K562 (cell line): ENCODE data around the gene UBXN11. TPM values are rescaled to one million over a fixed set of nuclear protein-coding genes. Genes with fewer than 3 reads are reported as not detected.

Experiments
- ATAC-seq: fragments of 200-7000 bp; cut with Tn5 transposase; 3 replicates; pipeline ENCODE4 v1.9.1; 2020; ENCODE audit warnings: moderate library complexity
- BruUV-seq: library from RNA; stranded (reverse); fragments of 400-500 nt; replicated peaks from 2 replicates; lab custom pipeline; 2021; lab: Mats Ljungman, UMichigan
- CTCF ChIA-PET: fragments of 300-600 bp; formaldehyde crosslinking; extraction: SDS; loops from one replicate; lab custom pipeline; 2021; ENCODE audit warnings: low intra/inter-chr PET ratio; lab: Yijun Ruan, JAX
- POLR2A ChIA-PET: fragments of 300-600, 350-650 bp; sonication (Branson Sonifier 250); formaldehyde crosslinking; extraction: SDS; loops from one replicate; lab custom pipeline; 2021; ENCODE audit warnings: antibody characterized with exemption, inconsistent platforms; lab: Yijun Ruan, JAX
- DNase-seq, 4 experiments: peaks; one replicate each; pipeline versions ENCODE4 v3.0.0 to v3.0.0-alpha.2; 2011 to 2018; ENCODE audit warnings: low spot score in 3 of 4, mixed read lengths in 3 of 4; ENCODE audit errors: extremely low read depth in 1 of 4
- FAIRE-seq: peaks from 2 replicates; lab custom pipeline; 2011; peaks lifted over from hg19 to GRCh38; lab: Jason Lieb, UNC
- H2AFZ ChIP-seq: 2 replicates; pipeline ENCODE4 v1.6.0; 2011; ENCODE audit warnings: low read depth, low read length, control low read depth, inconsistent platforms
- H3K27ac ChIP-seq: fragments of 200-600 bp; 3 replicates; pipeline ENCODE4 v1.8.0; 2011; ENCODE audit warnings: low read depth, mild to moderate bottlenecking, control low read depth, inconsistent platforms, low read length, moderate library complexity, mixed read lengths; ENCODE audit errors: extremely low read depth
- H3K27me3 ChIP-seq, 2 experiments: fragments of 300-600 bp in 1 of 2; 2 replicates in 1 of 2; 3 replicates in 1 of 2; pipeline versions ENCODE4 v1.6.0 to v1.8.0; 2011; ENCODE audit warnings: inconsistent platforms in 2 of 2, low read length in 2 of 2, mild to moderate bottlenecking in 1 of 2, mixed read lengths in 1 of 2, moderate library complexity in 1 of 2; ENCODE audit not compliant: control insufficient read depth in 2 of 2, insufficient read depth in 2 of 2
- H3K36me3 ChIP-seq: fragments of 300-600 bp; 3 replicates; pipeline ENCODE4 v1.8.0; 2011; ENCODE audit warnings: mild to moderate bottlenecking, low read length, inconsistent platforms; ENCODE audit not compliant: control insufficient read depth, insufficient read depth
- H3K4me1 ChIP-seq, 2 experiments: fragments of 200-600 bp in 1 of 2; replicated peaks in 1 of 2; 2 replicates in 1 of 2; 3 replicates in 1 of 2; pipeline versions ENCODE4 v1.5.1 to v1.8.0; 2011; ENCODE audit warnings: inconsistent platforms in 2 of 2, low read length in 2 of 2, mild to moderate bottlenecking in 1 of 2, mixed read lengths in 1 of 2, moderate library complexity in 1 of 2; ENCODE audit not compliant: control insufficient read depth in 2 of 2, insufficient read depth in 2 of 2
- H3K4me2 ChIP-seq: 2 replicates; pipeline ENCODE4 v1.6.1; 2011; ENCODE audit warnings: low read length, control low read depth, inconsistent platforms, mixed read lengths; ENCODE audit not compliant: insufficient read depth
- H3K4me3 ChIP-seq: fragments of 200-600 bp; sonication (generic), shearing (Covaris generic); 2 replicates; pipeline ENCODE4 v1.5.1; 2016; ENCODE audit warnings: control low read depth, inconsistent platforms
- H3K79me2 ChIP-seq: fragments of 200-600 bp; 3 replicates; pipeline ENCODE4 v1.8.0; 2011; ENCODE audit warnings: low read length, inconsistent platforms; ENCODE audit not compliant: control insufficient read depth, insufficient read depth
- H3K9ac ChIP-seq, 2 experiments: 2 replicates each; pipeline versions ENCODE4 v1.6.0 to v1.6.1; 2011; ENCODE audit warnings: low read depth in 2 of 2, low read length in 2 of 2, control low read depth in 1 of 2, inconsistent platforms in 1 of 2, mild to moderate bottlenecking in 1 of 2, mixed read lengths in 1 of 2; ENCODE audit not compliant: insufficient read depth in 1 of 2
- H3K9me1 ChIP-seq: one replicate; pipeline ENCODE4 v1.6.0; 2011; ENCODE audit warnings: inconsistent platforms, mild to moderate bottlenecking, low read length, moderate library complexity; ENCODE audit not compliant: control insufficient read depth, insufficient read depth
- H3K9me3 ChIP-seq: replicated peaks from 2 replicates; pipeline ENCODE4 v1.5.1; 2011; ENCODE audit warnings: low read depth, low read length, inconsistent platforms; ENCODE audit not compliant: control insufficient read depth, insufficient read depth
- H4K20me1 ChIP-seq: replicated peaks from 2 replicates; pipeline ENCODE4 v1.6.1; 2011; ENCODE audit warnings: low read length, inconsistent platforms, mixed read lengths; ENCODE audit not compliant: control insufficient read depth, insufficient read depth
- GATA2 ChIP-seq: sonication (generic); formaldehyde crosslinking; IDR thresholded peaks from 2 replicates; pipeline ENCODE4 v1.4.0; 2020; ENCODE audit warnings: mild to moderate bottlenecking, missing genetic modification reagents
- HDAC3 ChIP-seq: fragments of 450-650 bp; IDR thresholded peaks from 2 replicates; pipeline ENCODE4 v1.6.1; 2018; ENCODE audit warnings: borderline replicate concordance, mild to moderate bottlenecking, moderate library complexity; ENCODE audit not compliant: partially characterized antibody
- HMG20A ChIP-seq: fragments of 450-650 bp; formaldehyde crosslinking; conservative IDR thresholded peaks from 2 replicates; pipeline ENCODE4 v1.4.0; 2020; ENCODE audit warnings: mild to moderate bottlenecking, mixed read lengths
- KHSRP ChIP-seq: fragments of 450-650 bp; IDR thresholded peaks from 2 replicates; pipeline ENCODE4 v1.6.1; 2017
- NCOA2 ChIP-seq, 2 experiments: fragments of 450-650 bp; IDR thresholded peaks; 2 replicates each; pipeline ENCODE4 v1.6.1; 2018; ENCODE audit warnings: mild to moderate bottlenecking in 2 of 2, moderate library complexity in 1 of 2; ENCODE audit not compliant: partially characterized antibody in 2 of 2
- NFATC3 ChIP-seq: fragments of 450-650 bp; IDR thresholded peaks from 2 replicates; pipeline ENCODE4 v1.6.1; 2017; ENCODE audit warnings: mild to moderate bottlenecking
- PHF8 ChIP-seq: fragments of 200-600 bp; sonication (generic); IDR thresholded peaks from 2 replicates; pipeline ENCODE4 v1.6.1; 2012; ENCODE audit warnings: mixed run types, mild to moderate bottlenecking, inconsistent platforms, low read length, moderate library complexity, borderline replicate concordance
- RUNX1 ChIP-seq: sonication (generic); IDR thresholded peaks from 2 replicates; pipeline ENCODE4 v1.6.1; 2016; ENCODE audit warnings: antibody characterized with exemption, low read depth
- SMARCE1 ChIP-seq: fragments of 450-650 bp; IDR thresholded peaks from 2 replicates; pipeline ENCODE4 v1.7.1; 2016; ENCODE audit warnings: mild to moderate bottlenecking
- ZNF282 ChIP-seq: sonication (generic); formaldehyde crosslinking; IDR thresholded peaks from 2 replicates; pipeline ENCODE4 v1.8.1; 2023; ENCODE audit warnings: missing genetic modification reagents
- whole genome bisulfite sequencing: fragments of 100-300 bp; shearing (Covaris generic); methylation state at CpG from one replicate; pipeline ENCODE4 v1.1.6; 2016; ENCODE audit warnings: low coverage, mixed read lengths; ENCODE audit not compliant: insufficient coverage; ENCODE audit errors: missing lambda C conversion rate; 5-methylcytosine and 5-hydroxymethylcytosine counted together
- in situ Hi-C: fragments of 300-500 bp; cut with MboI; formaldehyde crosslinking; loops from 4 replicates; pipeline ENCODE4 v1.15.0; 2018; ENCODE audit warnings: inconsistent platforms, mixed read lengths
- intact Hi-C: fragments of 100-400 bp; cut with micrococcal nuclease; formaldehyde crosslinking; loops from 2 replicates; pipeline ENCODE4 v1.14.2; 2022
- polyA plus RNA-seq, 8 experiments: library from polyadenylated mRNA; depleted of rRNA in 4 of 8; stranded (reverse) in 5 of 8; unstranded in 3 of 8; fragments of >200 nt; fragmentation: Nextera tagmentation in 2 of 8; fragmentation: Illumina TruSeq in 1 of 8; extraction: Ambion mirVana in 2 of 8; extraction: Trizol in 1 of 8; gene quantifications; 2 replicates each; pipeline versions ENCODE4 v1.2.1 to v1.2.3, GENCODE V29; 2011 to 2014; ENCODE audit warnings: inconsistent platforms in 1 of 8, missing spikeins in 1 of 8
- total RNA-seq, 7 experiments: library from RNA; depleted of rRNA in 6 of 7; stranded (reverse); fragments of >200 nt in 6 of 7; fragmentation: Illumina TruSeq in 2 of 7; extraction: Trizol in 2 of 7; gene quantifications; 2 replicates each; pipeline versions ENCODE4 v1.2.1 to v1.2.3, GENCODE V29; 2011 to 2021; ENCODE audit warnings: low replicate concordance in 1 of 7
- TF ChIP-seq, protein P1 (sequence below): sonication (generic); formaldehyde crosslinking; IDR thresholded peaks from 2 replicates; pipeline ENCODE4 v1.8.0; 2023; ENCODE audit warnings: mild to moderate bottlenecking, missing genetic modification reagents

The UBXN11 gene
- total and polyA plus RNA-seq, 9 of the 15 experiments (the other 6 are each of a cell fraction or from before 2014, with no cell fraction given), result 0.48 to 34.3 (median 11.3) TPM

DNA sequence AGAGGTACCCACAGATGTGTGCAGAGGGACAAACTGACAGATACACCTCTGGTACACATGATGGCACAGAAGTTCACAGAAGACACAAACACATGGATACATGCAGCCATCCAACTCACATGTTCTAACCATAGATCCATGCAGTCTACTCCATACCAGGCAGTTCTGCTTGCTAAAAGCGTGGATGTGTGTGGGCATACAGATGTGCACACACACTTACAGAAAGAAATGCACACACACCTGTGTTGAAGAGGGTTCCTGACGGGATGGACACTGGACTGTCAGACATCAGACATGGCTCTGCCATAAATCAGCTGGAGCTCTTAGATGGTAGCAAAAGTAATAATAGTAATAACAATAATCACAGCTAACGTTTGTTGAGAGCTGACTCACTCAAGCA lies 18.1 kb upstream of the UBXN11 start:
- Histone ChIP-seq H3K27me3 (no peaks in the 10 kb centered on the region), H3K4me3 (no peak overlapping the region), H3K4me2 (no peak overlapping the region), H2AFZ (no peak overlapping the region), H4K20me1 (no peaks in the 10 kb centered on the region), H3K79me2 (no peaks in the 10 kb centered on the region), H3K9ac (no peak overlapping the region), H3K27ac (no peak overlapping the region), H3K9me1 (no peaks in the 10 kb centered on the region), H3K9me3 (no peaks in the 10 kb centered on the region), H3K4me1 (peaks cover 12 to 30% of the 10 kb centered on the region in 2 experiments; a peak in 4 of 5 replicates), H3K36me3 (peaks cover 19% of the 10 kb centered on the region; the same call in 2 of the 3 replicates)
- in situ Hi-C loops (loop anchor here (5.0 kb wide), 1 partner anchor 37 kb away; no protein-coding TSS in a partner anchor), intact Hi-C loops (loop anchor here (5.0 kb wide), 1 partner anchor 212 kb away; the partner anchor contains the start of gene PDIK1L)
- FAIRE-seq, result no peak
- no peak for DNase-seq
- 51% methylated on average over 3 of the region's 3 CpGs for WGBS
- POLR2A ChIA-PET, result interaction anchor here (1.4 kb wide), 1 partner anchor 10 kb away, joined by 3 read pairs; no protein-coding TSS in a partner anchor
- CTCF ChIA-PET, result interaction anchor here (0.6 kb wide), 1 partner anchor 511 kb away, joined by 3 read pairs; no protein-coding TSS in a partner anchor
- no peak for ATAC-seq
- TF ChIP-seq GATA2 (CRISPR knock-in tag) (no peak), HMG20A (CRISPR knock-in tag) (no peak), PHF8 (no peak), HDAC3 (no peak), NCOA2 (IDR thresholded peaks at IDR 0.05; ENCODE audit: partially characterized antibody in 2 of 2) (no peak), KHSRP (no peak), SMARCE1 (no peak), RUNX1 (no peak), ZNF282 (CRISPR knock-in tag) (no peak), NFATC3 (no peak)
- TF ChIP-seq, protein P1, sequence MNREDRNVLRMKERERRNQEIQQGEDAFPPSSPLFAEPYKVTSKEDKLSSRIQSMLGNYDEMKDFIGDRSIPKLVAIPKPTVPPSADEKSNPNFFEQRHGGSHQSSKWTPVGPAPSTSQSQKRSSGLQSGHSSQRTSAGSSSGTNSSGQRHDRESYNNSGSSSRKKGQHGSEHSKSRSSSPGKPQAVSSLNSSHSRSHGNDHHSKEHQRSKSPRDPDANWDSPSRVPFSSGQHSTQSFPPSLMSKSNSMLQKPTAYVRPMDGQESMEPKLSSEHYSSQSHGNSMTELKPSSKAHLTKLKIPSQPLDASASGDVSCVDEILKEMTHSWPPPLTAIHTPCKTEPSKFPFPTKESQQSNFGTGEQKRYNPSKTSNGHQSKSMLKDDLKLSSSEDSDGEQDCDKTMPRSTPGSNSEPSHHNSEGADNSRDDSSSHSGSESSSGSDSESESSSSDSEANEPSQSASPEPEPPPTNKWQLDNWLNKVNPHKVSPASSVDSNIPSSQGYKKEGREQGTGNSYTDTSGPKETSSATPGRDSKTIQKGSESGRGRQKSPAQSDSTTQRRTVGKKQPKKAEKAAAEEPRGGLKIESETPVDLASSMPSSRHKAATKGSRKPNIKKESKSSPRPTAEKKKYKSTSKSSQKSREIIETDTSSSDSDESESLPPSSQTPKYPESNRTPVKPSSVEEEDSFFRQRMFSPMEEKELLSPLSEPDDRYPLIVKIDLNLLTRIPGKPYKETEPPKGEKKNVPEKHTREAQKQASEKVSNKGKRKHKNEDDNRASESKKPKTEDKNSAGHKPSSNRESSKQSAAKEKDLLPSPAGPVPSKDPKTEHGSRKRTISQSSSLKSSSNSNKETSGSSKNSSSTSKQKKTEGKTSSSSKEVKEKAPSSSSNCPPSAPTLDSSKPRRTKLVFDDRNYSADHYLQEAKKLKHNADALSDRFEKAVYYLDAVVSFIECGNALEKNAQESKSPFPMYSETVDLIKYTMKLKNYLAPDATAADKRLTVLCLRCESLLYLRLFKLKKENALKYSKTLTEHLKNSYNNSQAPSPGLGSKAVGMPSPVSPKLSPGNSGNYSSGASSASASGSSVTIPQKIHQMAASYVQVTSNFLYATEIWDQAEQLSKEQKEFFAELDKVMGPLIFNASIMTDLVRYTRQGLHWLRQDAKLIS (CRISPR knock-in tag), result no peak
- BruUV-seq, result no TSS peak
